Measurements from ENCODE around the gene FKBP9. TPM values are rescaled to one million over a fixed set of nuclear protein-coding genes. Genes with fewer than 3 reads are reported as not detected.
"Not testable (repeated sequence)": the region's sequence is repeated elsewhere in the genome, so short reads cannot be mapped to it uniquely, and the experiment has no call there.

Gene FKBP9
- total RNA-seq, 2 donors from 2014 or later, result 73.2 to 115 TPM

GRCh38 chr7:32964461-32965159, 7.4 kb downstream of the FKBP9 start:
- intact Hi-C loops (cut with DNase I); H3K9ac ChIP-seq (ENCODE audit: low read depth in 2 of 2, low read length in 2 of 2); DNase-seq; H3K36me3 ChIP-seq; H3K27ac ChIP-seq; H3K9me3 ChIP-seq; H3K27me3 ChIP-seq; H3K4me1 ChIP-seq; H3K4me3 ChIP-seq: not testable (repeated sequence)
- TF ChIP-seq CTCF (IDR thresholded peaks at IDR 0.05), result peak; percentile 13

DNA sequence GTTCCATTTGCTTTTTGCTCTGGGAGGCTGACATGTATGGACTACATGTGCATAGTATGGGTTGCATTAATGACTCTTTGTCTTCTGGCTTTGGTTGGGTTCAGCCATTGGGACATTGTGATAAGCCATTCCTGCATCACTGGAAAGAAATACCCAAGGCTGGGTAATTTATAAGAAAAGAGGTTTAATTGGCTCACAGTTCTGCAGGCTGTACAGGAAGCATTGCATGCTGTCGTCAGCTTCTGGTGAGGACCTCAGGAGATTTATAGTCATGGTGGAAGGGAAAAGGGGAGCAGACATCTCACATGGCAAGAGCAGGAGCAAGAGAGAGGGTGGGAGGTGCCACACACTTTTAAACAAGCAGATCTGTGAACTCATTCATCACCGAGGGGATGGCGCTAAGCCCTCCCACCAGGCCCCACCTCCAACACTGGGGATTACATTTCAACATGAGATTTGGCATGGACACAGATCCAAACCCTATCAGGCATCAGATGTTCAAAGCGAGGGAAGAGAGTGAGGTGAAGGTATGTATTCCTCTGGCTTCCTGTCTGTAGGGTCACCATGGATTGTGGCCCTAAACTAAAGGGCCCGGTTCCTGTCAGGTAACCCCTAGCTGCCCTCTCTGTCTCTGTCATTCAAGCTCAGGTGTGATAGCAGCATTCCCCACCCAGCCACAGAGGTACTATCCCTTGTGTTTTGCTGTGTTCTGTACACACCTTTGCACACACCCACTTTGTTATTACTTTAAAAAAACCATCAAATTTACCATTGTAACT, 9.4 kb downstream of the FKBP9 start:
- intact Hi-C loops (cut with DNase I); H3K27me3 ChIP-seq: not testable (repeated sequence)
- H3K27ac ChIP-seq, result peak overlapping the region; percentile 55

GRCh38 chr7:32967268-32967582, 10.0 kb downstream of the FKBP9 start:
- H3K9me3 ChIP-seq; H3K4me1 ChIP-seq; H3K9ac ChIP-seq (ENCODE audit: low read depth in 2 of 2, low read length in 2 of 2); intact Hi-C loops (cut with DNase I); H3K36me3 ChIP-seq; DNase-seq; H3K27me3 ChIP-seq; H3K4me3 ChIP-seq: not testable (repeated sequence)
- H3K27ac ChIP-seq, result peak overlapping the region; percentile 55

More for the DNA sequence above, 9.4 kb downstream of the FKBP9 start:
- not testable (repeated sequence) for DNase-seq; H3K4me1 ChIP-seq; H3K9ac ChIP-seq (ENCODE audit: low read depth in 2 of 2, low read length in 2 of 2); H3K9me3 ChIP-seq; H3K4me3 ChIP-seq; H3K36me3 ChIP-seq

DNA sequence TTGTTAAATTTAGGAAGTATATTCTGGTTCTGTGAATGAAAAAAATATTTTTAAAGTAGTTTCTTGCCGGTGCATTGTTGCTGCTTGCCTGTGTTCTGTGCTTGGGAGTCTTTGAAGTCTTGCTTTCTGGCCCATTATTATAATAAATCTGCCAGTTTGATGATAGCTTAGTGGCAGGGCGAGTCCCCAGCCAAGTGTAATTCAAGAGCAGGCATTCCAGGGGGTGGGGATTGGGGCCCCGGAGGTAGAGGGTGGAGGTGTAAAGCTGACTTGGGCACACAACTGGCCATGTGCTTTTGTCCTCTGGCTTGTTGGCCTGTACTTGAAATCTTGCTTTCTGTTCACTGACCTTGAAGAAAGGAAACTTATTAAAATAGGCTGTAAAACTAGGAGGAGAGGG, 14.7 kb downstream of the FKBP9 start:
- H3K27me3 ChIP-seq; intact Hi-C loops (cut with DNase I); H3K9ac ChIP-seq (ENCODE audit: low read depth in 2 of 2, low read length in 2 of 2); H3K4me3 ChIP-seq; H3K27ac ChIP-seq; H3K4me1 ChIP-seq; DNase-seq; H3K9me3 ChIP-seq; H3K36me3 ChIP-seq: not testable (repeated sequence)

GRCh38 chr7:32977159-32977558, 19.9 kb downstream of the FKBP9 start:
- H3K27ac ChIP-seq; DNase-seq; H3K36me3 ChIP-seq; H3K4me3 ChIP-seq; H3K4me1 ChIP-seq; intact Hi-C loops (cut with DNase I); H3K9ac ChIP-seq (ENCODE audit: low read depth in 2 of 2, low read length in 2 of 2); H3K9me3 ChIP-seq; H3K27me3 ChIP-seq: not testable (repeated sequence)

- H3K36me3 ChIP-seq; H3K9me3 ChIP-seq; intact Hi-C loops (cut with DNase I); H3K27ac ChIP-seq; H3K4me1 ChIP-seq; DNase-seq; H3K4me3 ChIP-seq; H3K27me3 ChIP-seq; H3K9ac ChIP-seq (ENCODE audit: low read depth in 2 of 2, low read length in 2 of 2): not testable (repeated sequence)
These were observed 22.0 kb downstream of the FKBP9 start for GRCh38 chr7:32979246-32979645.

DNA sequence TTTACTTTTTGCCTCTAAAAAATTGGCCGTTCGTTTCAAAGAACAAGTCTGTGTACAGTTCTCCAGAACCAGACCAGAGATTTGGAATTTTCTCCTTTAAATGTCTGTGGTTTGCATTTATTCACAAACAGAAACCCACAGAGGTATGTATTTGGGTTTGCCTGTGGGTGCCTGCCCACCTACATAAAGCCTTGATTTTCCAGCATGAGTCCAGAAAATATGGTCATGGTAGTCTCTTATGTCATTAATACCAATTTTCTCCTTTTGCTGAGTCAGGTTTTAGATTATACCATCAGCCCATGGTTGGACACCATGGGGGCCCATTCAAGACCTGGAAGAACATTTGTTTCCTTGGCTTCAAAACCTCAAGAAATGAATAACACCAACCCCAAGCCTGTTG, 22.7 kb downstream of the FKBP9 start:
- H3K9ac ChIP-seq (ENCODE audit: low read depth in 2 of 2, low read length in 2 of 2); H3K4me1 ChIP-seq; H3K36me3 ChIP-seq; DNase-seq; H3K27me3 ChIP-seq; H3K4me3 ChIP-seq; intact Hi-C loops (cut with DNase I); H3K9me3 ChIP-seq; H3K27ac ChIP-seq: not testable (repeated sequence)

- H3K4me3 ChIP-seq; H3K36me3 ChIP-seq; H3K9me3 ChIP-seq; intact Hi-C loops (cut with DNase I); DNase-seq; H3K4me1 ChIP-seq; H3K27me3 ChIP-seq; H3K9ac ChIP-seq (ENCODE audit: low read depth in 2 of 2, low read length in 2 of 2); H3K27ac ChIP-seq: not testable (repeated sequence)
These were observed 30.9 kb downstream of the FKBP9 start for GRCh38 chr7:32988148-32988547.

DNA sequence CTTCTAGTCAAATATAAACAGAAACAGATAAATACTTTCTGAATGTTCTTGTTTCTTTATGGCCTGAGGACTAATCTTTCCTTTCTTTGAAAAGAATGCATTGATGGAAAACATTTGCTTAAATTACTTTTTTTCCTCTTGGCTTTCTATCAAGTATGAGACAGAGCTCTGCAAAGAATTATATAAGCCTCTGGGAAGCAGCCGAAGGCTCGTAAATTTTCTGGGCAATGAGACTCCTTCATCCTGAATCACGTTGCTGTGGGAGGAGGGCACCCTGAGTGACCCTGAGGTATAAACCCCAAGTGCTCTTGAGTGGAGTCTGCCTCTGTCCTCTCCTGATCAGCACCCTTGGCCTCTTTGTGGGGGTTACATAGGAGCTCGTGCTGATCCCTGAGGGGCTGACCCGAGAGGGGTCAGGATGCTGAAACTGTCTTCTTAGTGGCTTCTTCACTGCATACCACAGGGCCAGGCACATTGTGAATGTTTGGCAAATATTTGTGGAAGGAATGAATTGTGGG, 33.9 kb downstream of the FKBP9 start:
- intact Hi-C loops (cut with DNase I); H3K9me3 ChIP-seq; H3K4me1 ChIP-seq; H3K27me3 ChIP-seq; H3K9ac ChIP-seq (ENCODE audit: low read depth in 2 of 2, low read length in 2 of 2); DNase-seq; H3K4me3 ChIP-seq; H3K36me3 ChIP-seq: not testable (repeated sequence)
- peak overlapping the region; percentile 6 for H3K27ac ChIP-seq

DNA sequence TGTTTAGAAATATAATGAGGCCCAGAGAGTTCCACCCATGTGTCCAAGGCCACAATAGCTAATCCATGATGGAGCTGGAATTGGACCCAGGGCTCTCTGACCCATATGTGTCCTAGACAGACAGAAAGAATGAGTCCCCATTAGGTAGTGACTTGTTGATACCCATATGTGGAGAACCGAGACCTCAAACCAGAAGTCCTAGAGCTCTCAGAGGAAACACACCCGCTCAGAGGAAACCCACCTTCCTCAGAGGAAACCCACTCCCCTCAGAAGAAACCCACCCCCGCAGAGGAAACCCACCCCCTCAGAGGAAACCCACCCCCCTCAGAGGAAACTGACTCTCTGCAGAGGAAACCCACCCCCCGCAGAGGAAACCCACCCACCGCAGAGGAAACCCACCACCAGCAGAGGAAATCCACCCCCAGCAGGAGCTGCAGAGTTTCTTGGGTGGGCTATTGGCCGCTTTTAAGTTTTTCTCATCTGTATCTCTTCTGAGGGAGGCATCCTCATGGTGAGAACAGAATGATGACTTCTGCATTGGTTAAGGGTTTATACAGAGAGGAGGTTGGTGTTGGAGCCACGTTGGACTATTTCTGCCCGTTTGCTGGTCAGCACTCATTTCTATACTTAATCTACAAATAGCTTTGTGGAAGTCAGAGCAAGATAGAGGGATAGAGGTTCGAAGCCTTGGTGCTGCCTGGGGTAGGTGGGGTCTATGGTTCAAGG, 34.9 kb downstream of the FKBP9 start:
- DNase-seq; H3K4me3 ChIP-seq; H3K4me1 ChIP-seq; H3K27me3 ChIP-seq; H3K36me3 ChIP-seq; H3K9me3 ChIP-seq; intact Hi-C loops (cut with DNase I); H3K9ac ChIP-seq (ENCODE audit: low read depth in 2 of 2, low read length in 2 of 2): not testable (repeated sequence)
- H3K27ac ChIP-seq, result peak overlapping the region; percentile 70

DNA sequence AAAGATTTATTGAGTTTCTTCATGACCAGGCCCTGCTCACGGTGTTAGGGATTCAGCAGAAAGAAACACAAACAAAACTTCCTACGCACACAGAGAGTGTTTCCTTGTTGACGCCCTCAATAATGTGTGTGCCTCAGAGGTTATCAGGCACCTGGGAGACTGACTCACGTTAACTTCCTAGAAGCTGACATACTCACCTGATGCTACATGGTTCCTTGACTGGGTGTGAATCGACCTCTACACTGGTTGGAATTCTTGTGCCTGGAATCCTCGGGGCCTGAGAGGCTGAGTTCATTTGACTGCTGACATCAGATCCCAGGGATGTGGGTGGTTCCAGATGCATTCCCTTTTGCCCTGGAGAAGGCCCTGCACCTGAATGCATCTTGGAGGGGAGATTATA, 35.5 kb downstream of the FKBP9 start:
- peak; percentile 73 for DNase-seq
- intact Hi-C loops (cut with DNase I); H3K36me3 ChIP-seq: not testable (repeated sequence)

DNA sequence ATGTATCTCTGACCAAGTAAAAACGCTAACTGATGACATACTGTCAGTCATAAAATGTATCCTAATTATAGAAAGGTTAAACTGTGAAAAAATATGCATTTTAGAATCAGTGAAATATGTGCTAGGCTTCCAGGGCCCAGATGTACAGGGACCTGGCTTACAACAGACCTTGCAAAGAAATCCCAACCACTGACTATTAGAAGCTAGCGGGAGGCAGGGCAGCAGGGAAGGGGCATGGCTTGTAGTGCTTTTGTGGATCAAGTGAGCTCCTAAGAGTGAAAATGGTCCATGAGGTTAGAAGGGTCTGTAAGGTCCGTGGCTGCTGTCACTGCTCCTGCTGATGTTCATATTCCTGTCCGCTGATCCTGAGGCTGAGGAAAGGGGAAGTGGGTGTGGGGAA, 40.7 kb downstream of the FKBP9 start:
- H3K4me1 ChIP-seq; intact Hi-C loops (cut with DNase I); H3K36me3 ChIP-seq; H3K27me3 ChIP-seq; DNase-seq; H3K9me3 ChIP-seq; H3K4me3 ChIP-seq: not testable (repeated sequence)
- Histone ChIP-seq H3K27ac (peak overlapping the region; percentile 82), H3K9ac (ENCODE audit: low read depth in 2 of 2, low read length in 2 of 2) (peak overlapping the region in 1 of 2 donors; percentile 55)

More for the DNA sequence above, 35.5 kb downstream of the FKBP9 start:
- peak overlapping the region; percentile 70 for H3K27ac ChIP-seq
- H3K4me3 ChIP-seq; H3K9me3 ChIP-seq; H3K27me3 ChIP-seq; H3K9ac ChIP-seq (ENCODE audit: low read depth in 2 of 2, low read length in 2 of 2); H3K4me1 ChIP-seq: not testable (repeated sequence)

Measured in colonic mucosa (tissue), 4 donors.